SK-N-SH (cell line): ENCODE data around the gene SNTG2. TPM values are rescaled to one million over a fixed set of nuclear protein-coding genes. Genes with fewer than 3 reads are reported as not detected.

Experiments
- CTCF ChIA-PET: fragments of 300-600, 350-600 bp; formaldehyde crosslinking; extraction: SDS; loops from one replicate; lab custom pipeline; 2021; lab: Yijun Ruan, JAX
- POLR2A ChIA-PET: fragments of 350-600 bp; sonication (Branson Sonifier 250); formaldehyde crosslinking; extraction: SDS; loops from one replicate; lab custom pipeline; 2020; ENCODE audit warnings: antibody characterized with exemption, inconsistent platforms; lab: Yijun Ruan, JAX
- DNase-seq: peaks from one replicate; pipeline ENCODE4 v3.0.0; 2012
- H2AFZ ChIP-seq: fragments of 200-600 bp; sonication (generic); 2 replicates; pipeline ENCODE4 v1.8.1; 2016; ENCODE audit warnings: antibody characterized with exemption, mild to moderate bottlenecking, low read depth
- H3F3A ChIP-seq: fragments of 200-600 bp; sonication (generic); replicated peaks from 2 replicates; pipeline ENCODE3; 2016; ENCODE audit warnings: antibody characterized with exemption, mild to moderate bottlenecking; ENCODE audit not compliant: insufficient read depth
- H3K27ac ChIP-seq, 2 experiments: fragments of 200-500 bp in 1 of 2; fragments of 200-600 bp in 1 of 2; sonication (Bioruptor generic) in 1 of 2; sonication (generic), shearing (Covaris generic) in 1 of 2; 2 replicates each; pipeline versions ENCODE4 v1.5.1 to v1.6.1; 2014 to 2016; ENCODE audit warnings: low read depth in 2 of 2, inconsistent platforms in 1 of 2, low read length in 1 of 2, mild to moderate bottlenecking in 1 of 2, mixed read lengths in 1 of 2
- H3K27me3 ChIP-seq: fragments of 200-600 bp; sonication (generic), shearing (Covaris generic); 2 replicates; pipeline ENCODE4 v1.6.1; 2016; ENCODE audit warnings: mixed run types; ENCODE audit not compliant: insufficient read depth
- H3K36me3 ChIP-seq, 2 experiments: fragments of 200-500 bp in 1 of 2; fragments of 200-600 bp in 1 of 2; sonication (Bioruptor generic) in 1 of 2; sonication (generic) in 1 of 2; replicated peaks in 1 of 2; 2 replicates each; pipeline versions ENCODE3 to v1.5.1; 2014 to 2016; ENCODE audit warnings: low read length in 1 of 2, mild to moderate bottlenecking in 1 of 2; ENCODE audit not compliant: insufficient read depth in 2 of 2, control insufficient read depth in 1 of 2
- H3K4me1 ChIP-seq, 2 experiments: fragments of 200-500 bp in 1 of 2; fragments of 200-600 bp in 1 of 2; sonication (Bioruptor generic) in 1 of 2; sonication (generic), shearing (Covaris generic) in 1 of 2; 2 replicates each; pipeline versions ENCODE4 v1.5.1 to v1.6.1; 2014 to 2016; ENCODE audit warnings: low read depth in 1 of 2, low read length in 1 of 2, mixed run types in 1 of 2; ENCODE audit not compliant: insufficient read depth in 2 of 2, control insufficient read depth in 1 of 2
- H3K4me2 ChIP-seq: fragments of 200-600 bp; sonication (generic), shearing (Covaris generic); 2 replicates; pipeline ENCODE4 v1.6.1; 2017; ENCODE audit warnings: mixed run types
- H3K4me3 ChIP-seq, 2 experiments: fragments of 200-500 bp in 1 of 2; fragments of 200-600 bp in 1 of 2; sonication (Bioruptor generic) in 1 of 2; sonication (generic), shearing (Covaris generic) in 1 of 2; 2 replicates each; pipeline versions ENCODE4 v1.5.1 to v1.8.1; 2014 to 2016; ENCODE audit warnings: low read depth in 2 of 2, inconsistent platforms in 1 of 2, low read length in 1 of 2, mild to moderate bottlenecking in 1 of 2, mixed read lengths in 1 of 2, moderate library complexity in 1 of 2
- H3K79me2 ChIP-seq: fragments of 200-600 bp; sonication (generic); 2 replicates; pipeline ENCODE4 v1.8.1; 2017; ENCODE audit warnings: mild to moderate bottlenecking; ENCODE audit not compliant: insufficient read depth
- H3K9ac ChIP-seq: fragments of 200-600 bp; sonication (generic); 2 replicates; pipeline ENCODE4 v1.6.1; 2017; ENCODE audit warnings: mixed run types
- H3K9me2 ChIP-seq: fragments of 200-600 bp; sonication (generic); 2 replicates; pipeline ENCODE4 v1.6.1; 2017; ENCODE audit warnings: mixed run types
- H3K9me3 ChIP-seq: fragments of 200-600 bp; sonication (generic); 2 replicates; pipeline ENCODE4 v1.6.1; 2017; ENCODE audit warnings: mixed run types, mild to moderate bottlenecking, moderate library complexity
- H4K20me1 ChIP-seq: fragments of 200-600 bp; sonication (generic); 2 replicates; pipeline ENCODE4 v1.6.1; 2017; ENCODE audit warnings: mild to moderate bottlenecking, mixed run types; ENCODE audit not compliant: insufficient read depth
- EP300 ChIP-seq, 2 experiments: IDR thresholded peaks; 2 replicates each; pipeline versions ENCODE4 v1.4.0 to v1.6.1; 2012; ENCODE audit warnings: borderline replicate concordance in 1 of 2, low read depth in 1 of 2, low read length in 1 of 2
- EZH2phosphoT487 ChIP-seq: fragments of 200-600 bp; sonication (generic); IDR thresholded peaks from 2 replicates; pipeline ENCODE4 v1.6.1; 2017; ENCODE audit warnings: low read depth, mixed run types, mild to moderate bottlenecking, antibody characterized with exemption, moderate library complexity, borderline replicate concordance
- FOSL2 ChIP-seq: IDR thresholded peaks from 2 replicates; pipeline ENCODE4 v1.4.0; 2012; ENCODE audit warnings: low read depth, mild to moderate bottlenecking, moderate library complexity, borderline replicate concordance
- FOXJ3 ChIP-seq: sonication (generic); formaldehyde crosslinking; IDR thresholded peaks from 2 replicates; pipeline ENCODE4 v1.5.1; 2020; ENCODE audit warnings: mild to moderate bottlenecking, missing genetic modification reagents
- FOXM1 ChIP-seq: IDR thresholded peaks from 2 replicates; pipeline ENCODE4 v1.4.0; 2012; ENCODE audit warnings: low read depth, mild to moderate bottlenecking
- GABPA ChIP-seq: IDR thresholded peaks from 2 replicates; pipeline ENCODE4 v1.4.0; 2012; ENCODE audit warnings: low read depth, mild to moderate bottlenecking
- GATA2 ChIP-seq: sonication (generic); formaldehyde crosslinking; IDR thresholded peaks from 2 replicates; pipeline ENCODE4 v1.5.0; 2020; ENCODE audit warnings: mild to moderate bottlenecking, missing genetic modification reagents
- MEF2A ChIP-seq: IDR thresholded peaks from 2 replicates; pipeline ENCODE4 v1.4.0; 2012; ENCODE audit warnings: low read depth, borderline replicate concordance
- MXI1 ChIP-seq: IDR thresholded peaks from 2 replicates; pipeline ENCODE4 v1.6.1; 2012; ENCODE audit warnings: mild to moderate bottlenecking, low read depth, low read length, improper control_type of control experiment
- RXRA ChIP-seq: IDR thresholded peaks from 2 replicates; pipeline ENCODE4 v1.4.0; 2012; ENCODE audit warnings: low read depth, mild to moderate bottlenecking, borderline replicate concordance
- SMC3 ChIP-seq: IDR thresholded peaks from 2 replicates; pipeline ENCODE4 v1.6.1; 2012; ENCODE audit warnings: low read depth, low read length, improper control_type of control experiment
- TEAD4 ChIP-seq: IDR thresholded peaks from 2 replicates; pipeline ENCODE4 v1.4.0; 2012; ENCODE audit warnings: mild to moderate bottlenecking, borderline replicate concordance; ENCODE audit not compliant: insufficient read depth
- WGBS: methylation state at CpG from one replicate; pipeline ENCODE4 v1.1.6; 2017; ENCODE audit warnings: low lambda C conversion rate; 5-methylcytosine and 5-hydroxymethylcytosine counted together
- polyA plus RNA-seq, 3 experiments: library from polyadenylated mRNA; depleted of rRNA; stranded (reverse); fragments of >200 nt; gene quantifications; 2 replicates each; pipeline ENCODE4 v1.2.3, GENCODE V29; 2012
- TF ChIP-seq, protein P1 (sequence below): fragments of 150-350 bp; IDR thresholded peaks from 2 replicates; pipeline ENCODE4 v1.6.1; 2016; ENCODE audit warnings: mild to moderate bottlenecking, low read depth, low read length
- TF ChIP-seq, protein P2 (sequence below): IDR thresholded peaks from 2 replicates; pipeline ENCODE4 v1.4.0; 2012; ENCODE audit warnings: low read depth, borderline replicate concordance
- TF ChIP-seq, protein P3 (sequence below): IDR thresholded peaks from 2 replicates; pipeline ENCODE4 v1.4.0; 2012; ENCODE audit warnings: low read depth, borderline replicate concordance
- TF ChIP-seq, protein P4 (sequence below): IDR thresholded peaks from 2 replicates; pipeline ENCODE4 v1.6.1; 2012; ENCODE audit warnings: mild to moderate bottlenecking, low read depth, low read length, moderate library complexity
- TF ChIP-seq, protein P5 (sequence below): fragments of 150-350 bp; IDR thresholded peaks from 2 replicates; pipeline ENCODE4 v1.6.1; 2017; ENCODE audit warnings: antibody characterized with exemption, low read length, low read depth, borderline replicate concordance
- TF ChIP-seq, protein P6 (sequence below): IDR thresholded peaks from 2 replicates; pipeline ENCODE4 v1.4.0; 2012; ENCODE audit warnings: low read depth

Gene SNTG2
- polyA plus RNA-seq, 1 of the 3 experiments (the other 2 are of a cell fraction): not detected

DNA sequence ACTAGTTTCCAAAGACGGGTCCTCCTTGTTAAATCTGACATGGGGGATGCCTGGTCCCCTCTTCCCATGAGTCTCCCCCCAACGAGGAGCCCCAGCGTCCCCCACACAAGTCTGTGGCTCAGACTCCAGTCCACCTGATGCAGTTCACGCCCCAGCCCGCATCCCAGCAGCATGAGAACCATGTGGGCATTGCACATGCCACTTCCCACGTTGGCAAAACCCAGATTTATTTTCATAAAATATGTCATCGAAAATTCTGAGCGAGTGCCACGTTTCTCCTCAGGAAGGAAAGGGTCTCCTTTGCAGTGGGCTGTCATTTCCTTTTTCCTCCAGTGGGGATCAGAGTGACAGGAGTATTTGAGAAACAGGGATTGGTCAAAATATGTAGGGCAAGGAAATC, 417.0 kb downstream of the SNTG2 start:
- no peaks in the 10 kb centered on the region for H3K9me2 ChIP-seq
- no peak for TF ChIP-seq GABPA
- TF ChIP-seq, protein P1, sequence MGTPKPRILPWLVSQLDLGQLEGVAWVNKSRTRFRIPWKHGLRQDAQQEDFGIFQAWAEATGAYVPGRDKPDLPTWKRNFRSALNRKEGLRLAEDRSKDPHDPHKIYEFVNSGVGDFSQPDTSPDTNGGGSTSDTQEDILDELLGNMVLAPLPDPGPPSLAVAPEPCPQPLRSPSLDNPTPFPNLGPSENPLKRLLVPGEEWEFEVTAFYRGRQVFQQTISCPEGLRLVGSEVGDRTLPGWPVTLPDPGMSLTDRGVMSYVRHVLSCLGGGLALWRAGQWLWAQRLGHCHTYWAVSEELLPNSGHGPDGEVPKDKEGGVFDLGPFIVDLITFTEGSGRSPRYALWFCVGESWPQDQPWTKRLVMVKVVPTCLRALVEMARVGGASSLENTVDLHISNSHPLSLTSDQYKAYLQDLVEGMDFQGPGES: no peak
- no peak for TF ChIP-seq EZH2phosphoT487
- TF ChIP-seq SMC3: no peak
- TF ChIP-seq, all 33 proteins: peak for 0
- ChIA-PET CTCF (no interaction called here), POLR2A (no interaction called here)
- DNase-seq: no peak
- Histone ChIP-seq H3K4me1 (peaks cover 0 to 6% of the 10 kb centered on the region in 2 experiments; a peak in 1 of 4 replicates), H3K9me3 (no peaks in the 10 kb centered on the region), H3K4me3 (no peak overlapping the region), H3K36me3 (no peaks in the 10 kb centered on the region), H3F3A (no peaks in the 10 kb centered on the region), H3K79me2 (no peaks in the 10 kb centered on the region), H3K27ac (no peak overlapping the region), H4K20me1 (no peaks in the 10 kb centered on the region), H2AFZ (no peak overlapping the region), H3K4me2 (no peak overlapping the region), H3K9ac (no peak overlapping the region), H3K27me3 (no peaks in the 10 kb centered on the region)
- 16% methylated on average over 9 of the region's 9 CpGs for WGBS

DNA sequence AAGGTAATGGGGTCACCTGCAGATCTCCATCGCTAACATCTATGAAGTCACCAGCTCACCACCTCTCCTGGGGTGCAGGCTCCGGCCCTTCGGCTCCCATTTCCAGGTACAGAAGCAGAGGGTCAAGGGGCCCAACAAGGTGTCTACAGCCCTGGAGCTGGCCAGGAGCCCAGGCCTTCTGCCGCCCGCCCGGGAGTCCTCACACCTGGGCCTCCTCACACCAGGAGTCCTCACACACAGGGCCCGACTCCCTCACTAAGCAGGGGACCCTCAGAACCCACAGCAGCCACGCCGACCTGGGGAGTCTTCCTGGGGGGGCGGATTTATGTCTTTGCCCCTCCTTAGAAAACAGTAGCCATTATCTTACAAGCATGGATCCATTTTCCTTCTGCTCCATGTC, 419.3 kb downstream of the SNTG2 start:
- Histone ChIP-seq H3K4me3 (no peak overlapping the region), H3K9me2 (no peaks in the 10 kb centered on the region), H2AFZ (no peak overlapping the region), H3K36me3 (no peaks in the 10 kb centered on the region), H3K4me2 (no peak overlapping the region), H4K20me1 (no peaks in the 10 kb centered on the region), H3K9ac (no peak overlapping the region), H3F3A (no peaks in the 10 kb centered on the region), H3K9me3 (no peaks in the 10 kb centered on the region; the same call in 1 of the 2 replicates), H3K27me3 (no peaks in the 10 kb centered on the region), H3K4me1 (peaks cover 0 to 6% of the 10 kb centered on the region in 2 experiments; a peak in 1 of 4 replicates), H3K79me2 (no peaks in the 10 kb centered on the region), H3K27ac (no peak overlapping the region)
- no peak for DNase-seq
- POLR2A ChIA-PET: no interaction called here
- TF ChIP-seq, protein P2, sequence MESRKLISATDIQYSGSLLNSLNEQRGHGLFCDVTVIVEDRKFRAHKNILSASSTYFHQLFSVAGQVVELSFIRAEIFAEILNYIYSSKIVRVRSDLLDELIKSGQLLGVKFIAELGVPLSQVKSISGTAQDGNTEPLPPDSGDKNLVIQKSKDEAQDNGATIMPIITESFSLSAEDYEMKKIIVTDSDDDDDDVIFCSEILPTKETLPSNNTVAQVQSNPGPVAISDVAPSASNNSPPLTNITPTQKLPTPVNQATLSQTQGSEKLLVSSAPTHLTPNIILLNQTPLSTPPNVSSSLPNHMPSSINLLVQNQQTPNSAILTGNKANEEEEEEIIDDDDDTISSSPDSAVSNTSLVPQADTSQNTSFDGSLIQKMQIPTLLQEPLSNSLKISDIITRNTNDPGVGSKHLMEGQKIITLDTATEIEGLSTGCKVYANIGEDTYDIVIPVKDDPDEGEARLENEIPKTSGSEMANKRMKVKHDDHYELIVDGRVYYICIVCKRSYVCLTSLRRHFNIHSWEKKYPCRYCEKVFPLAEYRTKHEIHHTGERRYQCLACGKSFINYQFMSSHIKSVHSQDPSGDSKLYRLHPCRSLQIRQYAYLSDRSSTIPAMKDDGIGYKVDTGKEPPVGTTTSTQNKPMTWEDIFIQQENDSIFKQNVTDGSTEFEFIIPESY: no peak
- TF ChIP-seq FOSL2 (no peak), MXI1 (no peak), GATA2 (CRISPR knock-in tag) (no peak), EP300 (IDR thresholded peaks at IDR 0.05; ENCODE audit: borderline replicate concordance in 1 of 2, low read depth in 1 of 2, low read length in 1 of 2) (no peak), FOXM1 (no peak), FOXJ3 (no peak), TEAD4 (no peak), RXRA (no peak), MEF2A (no peak)
- TF ChIP-seq, protein P3, sequence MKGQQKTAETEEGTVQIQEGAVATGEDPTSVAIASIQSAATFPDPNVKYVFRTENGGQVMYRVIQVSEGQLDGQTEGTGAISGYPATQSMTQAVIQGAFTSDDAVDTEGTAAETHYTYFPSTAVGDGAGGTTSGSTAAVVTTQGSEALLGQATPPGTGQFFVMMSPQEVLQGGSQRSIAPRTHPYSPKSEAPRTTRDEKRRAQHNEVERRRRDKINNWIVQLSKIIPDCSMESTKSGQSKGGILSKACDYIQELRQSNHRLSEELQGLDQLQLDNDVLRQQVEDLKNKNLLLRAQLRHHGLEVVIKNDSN: no peak
- TF ChIP-seq, protein P4, sequence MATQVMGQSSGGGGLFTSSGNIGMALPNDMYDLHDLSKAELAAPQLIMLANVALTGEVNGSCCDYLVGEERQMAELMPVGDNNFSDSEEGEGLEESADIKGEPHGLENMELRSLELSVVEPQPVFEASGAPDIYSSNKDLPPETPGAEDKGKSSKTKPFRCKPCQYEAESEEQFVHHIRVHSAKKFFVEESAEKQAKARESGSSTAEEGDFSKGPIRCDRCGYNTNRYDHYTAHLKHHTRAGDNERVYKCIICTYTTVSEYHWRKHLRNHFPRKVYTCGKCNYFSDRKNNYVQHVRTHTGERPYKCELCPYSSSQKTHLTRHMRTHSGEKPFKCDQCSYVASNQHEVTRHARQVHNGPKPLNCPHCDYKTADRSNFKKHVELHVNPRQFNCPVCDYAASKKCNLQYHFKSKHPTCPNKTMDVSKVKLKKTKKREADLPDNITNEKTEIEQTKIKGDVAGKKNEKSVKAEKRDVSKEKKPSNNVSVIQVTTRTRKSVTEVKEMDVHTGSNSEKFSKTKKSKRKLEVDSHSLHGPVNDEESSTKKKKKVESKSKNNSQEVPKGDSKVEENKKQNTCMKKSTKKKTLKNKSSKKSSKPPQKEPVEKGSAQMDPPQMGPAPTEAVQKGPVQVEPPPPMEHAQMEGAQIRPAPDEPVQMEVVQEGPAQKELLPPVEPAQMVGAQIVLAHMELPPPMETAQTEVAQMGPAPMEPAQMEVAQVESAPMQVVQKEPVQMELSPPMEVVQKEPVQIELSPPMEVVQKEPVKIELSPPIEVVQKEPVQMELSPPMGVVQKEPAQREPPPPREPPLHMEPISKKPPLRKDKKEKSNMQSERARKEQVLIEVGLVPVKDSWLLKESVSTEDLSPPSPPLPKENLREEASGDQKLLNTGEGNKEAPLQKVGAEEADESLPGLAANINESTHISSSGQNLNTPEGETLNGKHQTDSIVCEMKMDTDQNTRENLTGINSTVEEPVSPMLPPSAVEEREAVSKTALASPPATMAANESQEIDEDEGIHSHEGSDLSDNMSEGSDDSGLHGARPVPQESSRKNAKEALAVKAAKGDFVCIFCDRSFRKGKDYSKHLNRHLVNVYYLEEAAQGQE: no peak
- TF ChIP-seq, protein P5, sequence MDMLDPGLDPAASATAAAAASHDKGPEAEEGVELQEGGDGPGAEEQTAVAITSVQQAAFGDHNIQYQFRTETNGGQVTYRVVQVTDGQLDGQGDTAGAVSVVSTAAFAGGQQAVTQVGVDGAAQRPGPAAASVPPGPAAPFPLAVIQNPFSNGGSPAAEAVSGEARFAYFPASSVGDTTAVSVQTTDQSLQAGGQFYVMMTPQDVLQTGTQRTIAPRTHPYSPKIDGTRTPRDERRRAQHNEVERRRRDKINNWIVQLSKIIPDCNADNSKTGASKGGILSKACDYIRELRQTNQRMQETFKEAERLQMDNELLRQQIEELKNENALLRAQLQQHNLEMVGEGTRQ: no peak
- TF ChIP-seq, protein P6, sequence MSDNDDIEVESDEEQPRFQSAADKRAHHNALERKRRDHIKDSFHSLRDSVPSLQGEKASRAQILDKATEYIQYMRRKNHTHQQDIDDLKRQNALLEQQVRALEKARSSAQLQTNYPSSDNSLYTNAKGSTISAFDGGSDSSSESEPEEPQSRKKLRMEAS: no peak
- WGBS: 23% methylated on average over 7 of the region's 10 CpGs
- CTCF ChIA-PET: no interaction called here
